GM23338 (cell line): ENCODE results near the gene EML2.

Experiments
- EZH2 ChIP-seq: fragments of 200-600 bp; sonication (generic); IDR thresholded peaks from one replicate; pipeline ENCODE4 v1.8.0; 2017; ENCODE audit warnings: antibody characterized with exemption, mild to moderate bottlenecking, low read depth; ENCODE audit not compliant: unreplicated experiment
- POLR2AphosphoS5 ChIP-seq: IDR thresholded peaks from 2 replicates; pipeline ENCODE4 v1.6.1; 2016; ENCODE audit warnings: antibody characterized with exemption, low read depth
- TF ChIP-seq, protein P1 (sequence below), 2 experiments: fragments of 200-600 bp in 1 of 2; sonication (generic) in 1 of 2; conservative IDR thresholded peaks; 2 replicates each; pipeline versions ENCODE4 v1.5.1 to v1.6.1; 2016 to 2017; ENCODE audit warnings: antibody characterized with exemption in 2 of 2, low read depth in 2 of 2, mild to moderate bottlenecking in 2 of 2, moderate library complexity in 1 of 2
- TF ChIP-seq, protein P2 (sequence below): IDR thresholded peaks from 2 replicates; pipeline ENCODE4 v1.6.1; 2016; ENCODE audit warnings: antibody characterized with exemption
- TF ChIP-seq, protein P3 (sequence below): IDR thresholded peaks from one replicate; pipeline ENCODE4 v1.6.1; 2018; ENCODE audit warnings: antibody characterized with exemption; ENCODE audit not compliant: unreplicated experiment

DNA sequence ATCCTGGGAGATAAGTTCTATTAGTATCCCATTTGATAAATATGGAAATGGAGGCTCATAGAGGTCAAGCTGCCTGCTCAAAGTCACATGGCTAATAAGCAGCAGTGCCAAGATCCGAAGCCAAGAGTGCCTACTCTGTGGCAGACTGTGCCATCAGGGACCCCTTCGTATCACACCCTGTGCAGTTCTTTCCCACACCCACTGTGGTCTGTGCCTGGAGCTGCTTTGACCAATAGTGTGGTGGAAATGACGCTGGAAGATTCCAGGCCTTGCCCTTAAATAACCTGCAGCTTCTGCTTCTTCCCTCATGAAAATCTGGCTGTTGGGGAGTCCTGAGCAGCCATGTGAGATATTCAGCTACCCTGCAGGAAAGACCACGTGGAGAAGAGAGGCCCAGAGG, 64.7 kb downstream of the EML2 start:
- TF ChIP-seq, protein P1, sequence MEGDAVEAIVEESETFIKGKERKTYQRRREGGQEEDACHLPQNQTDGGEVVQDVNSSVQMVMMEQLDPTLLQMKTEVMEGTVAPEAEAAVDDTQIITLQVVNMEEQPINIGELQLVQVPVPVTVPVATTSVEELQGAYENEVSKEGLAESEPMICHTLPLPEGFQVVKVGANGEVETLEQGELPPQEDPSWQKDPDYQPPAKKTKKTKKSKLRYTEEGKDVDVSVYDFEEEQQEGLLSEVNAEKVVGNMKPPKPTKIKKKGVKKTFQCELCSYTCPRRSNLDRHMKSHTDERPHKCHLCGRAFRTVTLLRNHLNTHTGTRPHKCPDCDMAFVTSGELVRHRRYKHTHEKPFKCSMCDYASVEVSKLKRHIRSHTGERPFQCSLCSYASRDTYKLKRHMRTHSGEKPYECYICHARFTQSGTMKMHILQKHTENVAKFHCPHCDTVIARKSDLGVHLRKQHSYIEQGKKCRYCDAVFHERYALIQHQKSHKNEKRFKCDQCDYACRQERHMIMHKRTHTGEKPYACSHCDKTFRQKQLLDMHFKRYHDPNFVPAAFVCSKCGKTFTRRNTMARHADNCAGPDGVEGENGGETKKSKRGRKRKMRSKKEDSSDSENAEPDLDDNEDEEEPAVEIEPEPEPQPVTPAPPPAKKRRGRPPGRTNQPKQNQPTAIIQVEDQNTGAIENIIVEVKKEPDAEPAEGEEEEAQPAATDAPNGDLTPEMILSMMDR (conservative IDR thresholded peaks at IDR 0.05; ENCODE audit: low read depth in 2 of 2): no peak
- TF ChIP-seq EZH2: no peak
- TF ChIP-seq, protein P2, sequence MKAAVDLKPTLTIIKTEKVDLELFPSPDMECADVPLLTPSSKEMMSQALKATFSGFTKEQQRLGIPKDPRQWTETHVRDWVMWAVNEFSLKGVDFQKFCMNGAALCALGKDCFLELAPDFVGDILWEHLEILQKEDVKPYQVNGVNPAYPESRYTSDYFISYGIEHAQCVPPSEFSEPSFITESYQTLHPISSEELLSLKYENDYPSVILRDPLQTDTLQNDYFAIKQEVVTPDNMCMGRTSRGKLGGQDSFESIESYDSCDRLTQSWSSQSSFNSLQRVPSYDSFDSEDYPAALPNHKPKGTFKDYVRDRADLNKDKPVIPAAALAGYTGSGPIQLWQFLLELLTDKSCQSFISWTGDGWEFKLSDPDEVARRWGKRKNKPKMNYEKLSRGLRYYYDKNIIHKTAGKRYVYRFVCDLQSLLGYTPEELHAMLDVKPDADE: no peak
- TF ChIP-seq, protein P3, sequence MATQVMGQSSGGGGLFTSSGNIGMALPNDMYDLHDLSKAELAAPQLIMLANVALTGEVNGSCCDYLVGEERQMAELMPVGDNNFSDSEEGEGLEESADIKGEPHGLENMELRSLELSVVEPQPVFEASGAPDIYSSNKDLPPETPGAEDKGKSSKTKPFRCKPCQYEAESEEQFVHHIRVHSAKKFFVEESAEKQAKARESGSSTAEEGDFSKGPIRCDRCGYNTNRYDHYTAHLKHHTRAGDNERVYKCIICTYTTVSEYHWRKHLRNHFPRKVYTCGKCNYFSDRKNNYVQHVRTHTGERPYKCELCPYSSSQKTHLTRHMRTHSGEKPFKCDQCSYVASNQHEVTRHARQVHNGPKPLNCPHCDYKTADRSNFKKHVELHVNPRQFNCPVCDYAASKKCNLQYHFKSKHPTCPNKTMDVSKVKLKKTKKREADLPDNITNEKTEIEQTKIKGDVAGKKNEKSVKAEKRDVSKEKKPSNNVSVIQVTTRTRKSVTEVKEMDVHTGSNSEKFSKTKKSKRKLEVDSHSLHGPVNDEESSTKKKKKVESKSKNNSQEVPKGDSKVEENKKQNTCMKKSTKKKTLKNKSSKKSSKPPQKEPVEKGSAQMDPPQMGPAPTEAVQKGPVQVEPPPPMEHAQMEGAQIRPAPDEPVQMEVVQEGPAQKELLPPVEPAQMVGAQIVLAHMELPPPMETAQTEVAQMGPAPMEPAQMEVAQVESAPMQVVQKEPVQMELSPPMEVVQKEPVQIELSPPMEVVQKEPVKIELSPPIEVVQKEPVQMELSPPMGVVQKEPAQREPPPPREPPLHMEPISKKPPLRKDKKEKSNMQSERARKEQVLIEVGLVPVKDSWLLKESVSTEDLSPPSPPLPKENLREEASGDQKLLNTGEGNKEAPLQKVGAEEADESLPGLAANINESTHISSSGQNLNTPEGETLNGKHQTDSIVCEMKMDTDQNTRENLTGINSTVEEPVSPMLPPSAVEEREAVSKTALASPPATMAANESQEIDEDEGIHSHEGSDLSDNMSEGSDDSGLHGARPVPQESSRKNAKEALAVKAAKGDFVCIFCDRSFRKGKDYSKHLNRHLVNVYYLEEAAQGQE: no peak
- no peak for TF ChIP-seq POLR2AphosphoS5
